Testis (tissue), 3 donors: ENCODE measurements around the gene ANKFY1. TPM values are rescaled to one million over a fixed set of nuclear protein-coding genes. Genes with fewer than 3 reads are reported as not detected.

Experiments
- DNase-seq: peaks from one replicate; pipeline ENCODE4 v3.0.0-alpha.2; 2019
- H3K27ac ChIP-seq, 2 donors: fragments of 200-600 bp; sonication (generic); one replicate each; pipeline ENCODE4 v1.5.1; 2019
- H3K27me3 ChIP-seq: fragments of 200-600 bp; sonication (generic); one replicate; pipeline ENCODE4 v1.5.1; 2019
- H3K36me3 ChIP-seq: fragments of 200-600 bp; sonication (generic); one replicate; pipeline ENCODE4 v1.5.1; 2017; ENCODE audit warnings: low read depth; ENCODE audit errors: missing control alignments
- H3K4me1 ChIP-seq: fragments of 200-600 bp; sonication (generic); one replicate; pipeline ENCODE4 v1.5.1; 2019
- H3K4me3 ChIP-seq, 2 donors: fragments of 200-600 bp; sonication (generic); one replicate each; pipeline ENCODE4 v1.5.1; 2017 to 2019
- H3K9me3 ChIP-seq: fragments of 200-600 bp; sonication (generic); one replicate; pipeline ENCODE4 v1.5.1; 2017
- POLR2A ChIP-seq: fragments of 450-650 bp; IDR thresholded peaks from one replicate; pipeline ENCODE4 v1.6.1; 2017; ENCODE audit warnings: antibody characterized with exemption, mild to moderate bottlenecking, moderate library complexity
- WGBS, 2 donors: methylation state at CpG; one replicate each; pipeline ENCODE4 v1.1.5; 2018; 5-methylcytosine and 5-hydroxymethylcytosine counted together
- intact Hi-C: fragments of 100-400 bp; cut with DNase I; formaldehyde crosslinking; loops from one replicate; pipeline ENCODE4 v1.15.1; 2023; ENCODE audit warnings: low total_unique reads
- polyA plus RNA-seq: library from polyadenylated mRNA; stranded (reverse); fragments of 350-450 nt; fragmentation: Illumina TruSeq; extraction: RNeasy Lipid Tissue Mini Kit (QIAGEN cat#74804); gene quantifications from one replicate; pipeline ENCODE4 v1.2.3, GENCODE V29; 2014; ENCODE audit warnings: low read depth, low replicate concordance; ENCODE audit not compliant: insufficient read depth
- total RNA-seq, 2 donors: library from RNA; depleted of rRNA; stranded (reverse); fragments of >200 nt; gene quantifications; one replicate each; pipeline ENCODE4 v1.2.3, GENCODE V29; 2016
- TF ChIP-seq, protein P1 (sequence below), 3 experiments: fragments of 450-650 bp in 2 of 3; fragments of 200-600 bp in 1 of 3; sonication (generic) in 1 of 3; IDR thresholded peaks; one replicate each; pipeline ENCODE4 v1.5.1; 2016 to 2019; ENCODE audit warnings: antibody characterized with exemption in 3 of 3, mild to moderate bottlenecking in 2 of 3, moderate library complexity in 1 of 3

Gene ANKFY1
- total and polyA plus RNA-seq, 3 donors from 2014 or later: 20.3 to 40.9 (median 34.6) TPM

DNA sequence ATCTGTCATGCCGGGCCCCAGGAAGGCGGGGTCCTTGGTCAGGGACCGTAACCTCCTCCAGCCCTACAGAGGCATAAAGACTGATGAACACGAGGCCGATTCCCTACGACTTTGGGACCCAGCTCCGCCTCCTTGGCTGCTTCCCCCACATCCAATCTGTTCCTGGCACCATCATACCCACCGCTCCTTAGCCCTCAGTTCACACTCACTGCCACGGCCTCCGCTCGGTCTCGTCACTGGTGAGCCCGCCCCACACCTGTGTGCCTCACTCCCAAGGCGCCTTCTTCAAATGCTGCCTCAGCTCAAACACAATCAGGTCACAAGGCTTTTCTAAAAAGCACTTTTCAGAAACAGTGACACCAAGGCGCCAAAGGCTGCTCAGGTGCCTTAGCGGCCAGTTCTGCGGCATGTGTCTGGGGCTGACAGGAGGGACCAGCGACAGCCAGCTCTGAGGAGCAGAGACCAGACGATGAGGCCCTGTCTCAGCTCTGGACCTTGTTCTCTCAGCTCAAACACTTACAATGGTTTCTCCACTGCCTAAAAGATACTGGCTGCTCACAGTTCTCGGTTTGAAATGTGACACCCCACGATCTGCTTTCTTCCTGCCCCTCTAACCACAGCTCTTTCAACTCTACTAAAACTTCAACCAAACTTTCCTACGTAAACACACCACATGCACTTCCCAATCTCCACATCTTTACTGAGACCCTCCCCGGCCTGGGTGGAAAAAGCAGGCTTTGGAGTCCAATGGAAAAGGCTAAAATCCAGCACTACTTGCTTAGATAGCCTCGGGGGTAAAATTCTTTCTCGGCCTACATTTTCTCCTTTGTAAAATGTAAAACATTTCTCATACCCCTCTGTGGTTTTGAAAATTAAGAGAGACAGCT, 87.6 kb downstream of the ANKFY1 start:
- no peaks in the 10 kb centered on the region for H3K27me3 ChIP-seq
- DNase-seq: no peak
- H3K36me3 ChIP-seq: no peaks in the 10 kb centered on the region
- TF ChIP-seq, protein P1, sequence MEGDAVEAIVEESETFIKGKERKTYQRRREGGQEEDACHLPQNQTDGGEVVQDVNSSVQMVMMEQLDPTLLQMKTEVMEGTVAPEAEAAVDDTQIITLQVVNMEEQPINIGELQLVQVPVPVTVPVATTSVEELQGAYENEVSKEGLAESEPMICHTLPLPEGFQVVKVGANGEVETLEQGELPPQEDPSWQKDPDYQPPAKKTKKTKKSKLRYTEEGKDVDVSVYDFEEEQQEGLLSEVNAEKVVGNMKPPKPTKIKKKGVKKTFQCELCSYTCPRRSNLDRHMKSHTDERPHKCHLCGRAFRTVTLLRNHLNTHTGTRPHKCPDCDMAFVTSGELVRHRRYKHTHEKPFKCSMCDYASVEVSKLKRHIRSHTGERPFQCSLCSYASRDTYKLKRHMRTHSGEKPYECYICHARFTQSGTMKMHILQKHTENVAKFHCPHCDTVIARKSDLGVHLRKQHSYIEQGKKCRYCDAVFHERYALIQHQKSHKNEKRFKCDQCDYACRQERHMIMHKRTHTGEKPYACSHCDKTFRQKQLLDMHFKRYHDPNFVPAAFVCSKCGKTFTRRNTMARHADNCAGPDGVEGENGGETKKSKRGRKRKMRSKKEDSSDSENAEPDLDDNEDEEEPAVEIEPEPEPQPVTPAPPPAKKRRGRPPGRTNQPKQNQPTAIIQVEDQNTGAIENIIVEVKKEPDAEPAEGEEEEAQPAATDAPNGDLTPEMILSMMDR (IDR thresholded peaks at IDR 0.05): no peak
- no peak for TF ChIP-seq POLR2A
- no peak overlapping the region for H3K27ac ChIP-seq
- intact Hi-C loops: no loop called here
- no peaks in the 10 kb centered on the region for H3K9me3 ChIP-seq
- 78 to 82% methylated on average over 25 of the region's 25 CpGs for WGBS, 2 donors
- H3K4me3 ChIP-seq: no peak overlapping the region
- no peaks in the 10 kb centered on the region for H3K4me1 ChIP-seq

DNA sequence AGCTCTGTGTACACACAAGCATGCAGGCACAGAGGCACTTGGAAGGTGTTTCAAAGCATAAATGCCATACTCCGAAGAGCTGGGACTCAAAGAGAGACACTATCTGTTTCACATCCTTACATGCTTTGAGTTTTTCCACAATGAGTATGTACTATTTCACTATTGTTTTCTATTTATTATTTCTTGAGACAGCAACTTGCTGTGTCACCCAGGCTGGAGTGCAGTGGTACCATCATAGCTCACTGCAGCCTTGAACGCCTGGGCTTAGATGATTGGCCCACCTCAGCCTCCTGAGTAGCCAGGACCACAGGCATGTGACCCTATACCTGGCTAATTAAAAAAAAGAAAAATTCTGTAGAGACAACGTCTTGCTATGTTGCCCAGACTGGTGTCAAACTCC, 89.2 kb downstream of the ANKFY1 start:
- DNase-seq: no peak
- no peak for TF ChIP-seq POLR2A
- TF ChIP-seq, protein P1 (IDR thresholded peaks at IDR 0.05): no peak
- H3K4me1 ChIP-seq: no peaks in the 10 kb centered on the region
- no peaks in the 10 kb centered on the region for H3K9me3 ChIP-seq
- intact Hi-C loops: no loop called here
- WGBS, 2 donors: 92 to 93% methylated on average over 3 of the region's 3 CpGs
- H3K4me3 ChIP-seq: no peak overlapping the region
- H3K36me3 ChIP-seq: no peaks in the 10 kb centered on the region
- H3K27me3 ChIP-seq: no peaks in the 10 kb centered on the region
- H3K27ac ChIP-seq: no peak overlapping the region

DNA sequence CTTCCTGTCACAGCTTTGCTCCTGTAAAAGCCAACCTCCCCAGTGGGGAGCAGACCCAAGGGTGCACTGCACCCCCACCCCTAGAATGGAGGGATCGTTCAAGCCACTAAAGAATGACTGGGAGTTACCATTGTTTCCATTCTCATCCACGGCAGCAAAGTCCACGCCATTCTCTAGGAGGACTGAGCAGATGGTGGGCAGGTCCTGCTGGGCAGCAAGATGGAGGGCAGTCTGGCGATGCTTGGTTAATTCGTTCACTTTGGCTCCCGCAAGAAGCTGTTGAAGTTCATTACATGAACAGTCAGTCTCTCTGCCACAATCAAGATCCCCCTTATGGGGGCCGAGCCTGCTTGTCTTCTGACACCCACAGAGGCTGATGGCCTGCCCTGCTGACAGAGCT, 90.0 kb downstream of the ANKFY1 start:
- 95% methylated on average over 4 to 7 of the region's 7 CpGs for WGBS, 2 donors
- Histone ChIP-seq H3K4me3 (no peak overlapping the region), H3K9me3 (no peaks in the 10 kb centered on the region), H3K36me3 (no peaks in the 10 kb centered on the region), H3K27me3 (no peaks in the 10 kb centered on the region), H3K27ac (no peak overlapping the region), H3K4me1 (no peaks in the 10 kb centered on the region)
- no peak for TF ChIP-seq POLR2A
- TF ChIP-seq, protein P1 (IDR thresholded peaks at IDR 0.05): no peak
- intact Hi-C loops: no loop called here
- DNase-seq: no peak

DNA sequence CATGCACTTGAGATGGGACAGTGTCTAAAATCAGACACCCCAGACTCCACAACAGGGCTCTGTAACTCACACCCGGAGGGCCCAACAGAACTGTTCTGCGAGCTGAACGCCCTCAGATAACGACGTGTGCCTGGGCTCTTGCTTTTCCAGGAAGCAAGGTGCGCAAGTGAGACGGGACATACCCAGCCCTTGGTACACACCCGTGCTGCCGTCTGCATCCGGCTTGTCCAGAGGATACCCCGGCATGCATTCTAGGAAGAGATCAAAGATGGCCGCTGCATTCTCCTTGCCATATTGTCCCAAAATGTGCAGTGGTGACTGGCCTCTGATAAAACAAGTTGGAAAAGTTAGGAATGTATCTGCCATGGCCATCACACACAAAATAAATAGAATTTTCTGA, 91.4 kb downstream of the ANKFY1 start:
- Histone ChIP-seq H3K9me3 (no peaks in the 10 kb centered on the region), H3K36me3 (no peaks in the 10 kb centered on the region), H3K4me3 (no peak overlapping the region), H3K27me3 (no peaks in the 10 kb centered on the region), H3K4me1 (no peaks in the 10 kb centered on the region), H3K27ac (no peak overlapping the region)
- intact Hi-C loops: no loop called here
- WGBS, 2 donors: 92 to 97% methylated on average over 12 of the region's 12 CpGs
- TF ChIP-seq, protein P1 (IDR thresholded peaks at IDR 0.05): no peak
- TF ChIP-seq POLR2A: no peak
- no peak for DNase-seq
